ENCODE data around the gene NAV1.
"Not testable (repeated sequence)": the region's sequence is repeated elsewhere in the genome, so short reads cannot be mapped to it uniquely, and the experiment has no call there.

Gene NAV1

GRCh38 chr1:201566529-201566823 lies 27.5 kb downstream of the NAV1 start:
- DNase-seq (ENCODE audit: low read depth): no peak

DNA sequence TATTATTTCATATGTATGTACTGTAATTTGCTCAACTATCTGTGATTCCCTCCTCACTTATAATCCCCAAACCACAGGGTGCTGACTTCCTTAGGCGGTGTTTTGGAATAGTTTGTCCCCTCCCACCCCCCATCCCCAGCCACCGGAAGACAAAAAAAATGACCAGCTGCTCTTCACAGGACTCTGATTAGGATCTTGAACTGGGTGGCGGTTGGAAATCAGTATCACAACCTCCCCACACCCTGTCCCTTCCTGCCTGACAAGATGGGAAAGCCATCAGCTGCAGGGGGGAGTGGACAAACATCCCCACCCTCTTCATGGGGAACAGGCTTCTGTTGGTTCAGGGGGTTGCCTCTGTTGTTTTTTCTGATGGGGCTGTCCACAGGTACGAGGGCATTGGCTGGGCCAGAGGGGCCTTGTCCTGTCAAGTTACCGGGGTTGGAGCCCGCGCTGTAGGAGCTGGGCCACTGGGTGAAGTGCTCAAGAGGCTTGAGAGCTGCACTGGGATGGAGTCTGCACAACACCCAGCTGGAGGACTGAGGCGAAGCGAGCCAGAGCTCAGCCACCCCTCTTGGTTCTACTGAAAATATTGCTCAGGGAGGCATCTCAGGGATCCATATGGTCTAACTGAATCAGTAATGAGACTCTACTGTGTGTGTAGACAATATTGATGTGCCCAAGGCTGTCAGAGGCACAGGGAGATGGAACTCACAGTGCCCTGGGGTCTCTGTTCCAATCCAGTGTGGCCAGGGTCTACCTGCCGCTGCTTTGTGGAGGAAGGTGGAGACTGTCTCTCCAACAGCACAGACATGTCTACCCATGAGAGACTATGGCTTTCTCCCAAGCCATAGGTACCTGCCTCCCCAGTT lies 28.2 kb downstream of the NAV1 start:
- DNase-seq (ENCODE audit: low read depth): peak; percentile 98

DNA sequence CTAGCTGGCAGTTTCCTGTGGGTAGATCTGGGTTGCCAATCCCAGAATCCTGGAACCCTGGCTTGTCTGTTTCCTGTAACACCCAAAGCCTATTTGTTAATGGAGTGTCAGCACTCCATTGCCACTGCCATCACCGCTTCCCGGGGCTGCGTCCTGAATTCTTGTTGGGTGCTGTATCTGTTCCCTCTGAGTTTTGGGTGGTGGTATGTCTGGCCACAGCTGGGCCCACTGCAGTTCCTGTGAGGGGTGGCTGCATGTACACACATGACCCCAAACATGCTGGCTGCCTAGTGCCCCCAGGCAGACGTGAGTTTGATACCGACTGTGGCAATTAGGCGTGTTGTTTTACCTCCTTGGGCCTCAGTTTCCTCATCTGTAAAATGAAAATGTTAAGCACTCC lies 29.3 kb downstream of the NAV1 start:
- DNase-seq (ENCODE audit: low read depth): no peak

- no peak for DNase-seq (ENCODE audit: low read depth)
Measured at GRCh38 chr1:201568859-201569294, 29.9 kb downstream of the NAV1 start.

GRCh38 chr1:201570181-201570885 lies 31.4 kb downstream of the NAV1 start:
- no peak for DNase-seq (ENCODE audit: low read depth)

DNA sequence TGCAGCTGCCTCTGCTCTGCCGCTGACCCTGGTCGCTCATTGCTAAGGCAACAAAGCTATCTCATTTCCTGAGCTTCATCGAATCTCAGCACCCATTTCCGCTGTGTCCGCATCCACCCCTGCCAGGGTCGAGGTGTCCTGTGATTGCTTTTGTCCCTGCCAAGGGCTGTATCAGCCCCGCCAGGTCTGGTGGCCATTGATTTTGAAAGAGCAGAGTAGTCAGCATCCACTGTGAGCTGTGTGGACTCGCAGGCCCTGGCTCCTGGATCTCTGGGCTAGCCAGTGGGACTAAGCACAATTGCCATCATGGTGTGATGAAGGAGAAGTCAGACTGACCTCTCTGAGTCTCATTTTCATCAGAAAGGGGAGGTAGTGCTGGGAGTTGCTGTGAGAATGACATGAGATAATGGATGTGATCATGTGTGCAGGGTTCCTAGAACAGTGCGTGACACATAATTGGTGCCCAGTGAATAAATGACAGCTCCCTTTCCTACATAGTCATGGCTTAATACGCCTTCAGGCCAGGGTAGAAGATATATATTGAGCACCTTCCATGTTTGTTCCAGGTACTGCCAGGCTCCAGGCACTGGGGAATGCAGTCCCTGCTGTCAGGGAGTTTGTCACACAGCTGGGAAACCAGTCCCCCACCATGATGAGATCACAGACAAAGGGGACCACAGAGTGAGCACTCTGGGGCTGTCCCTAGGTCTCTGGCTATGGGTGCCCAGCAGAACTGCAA lies 32.1 kb downstream of the NAV1 start:
- DNase-seq (ENCODE audit: low read depth): no peak

GRCh38 chr1:201573030-201573429 lies 34.1 kb downstream of the NAV1 start:
- DNase-seq (ENCODE audit: low read depth): no peak

DNA sequence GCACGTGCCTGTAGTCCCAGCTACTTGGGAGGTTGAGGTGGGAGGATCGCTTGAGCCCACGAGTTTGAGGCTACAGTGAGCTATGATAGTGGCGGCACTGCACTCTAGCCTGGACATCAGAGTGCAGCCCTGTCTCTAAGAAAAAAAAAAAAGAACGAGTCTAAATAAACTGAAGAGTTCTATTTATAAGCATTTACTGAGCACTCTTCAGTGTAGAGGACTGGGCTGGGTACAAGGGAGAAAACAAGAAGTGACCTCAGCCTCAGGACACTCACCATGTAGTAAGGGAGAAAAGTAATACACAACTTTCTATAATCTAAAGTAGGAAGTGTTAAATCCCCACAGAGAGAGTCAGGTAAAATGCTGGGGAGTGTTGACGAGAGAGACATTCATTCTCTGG lies 35.0 kb downstream of the NAV1 start:
- no peak for DNase-seq (ENCODE audit: low read depth)

DNA sequence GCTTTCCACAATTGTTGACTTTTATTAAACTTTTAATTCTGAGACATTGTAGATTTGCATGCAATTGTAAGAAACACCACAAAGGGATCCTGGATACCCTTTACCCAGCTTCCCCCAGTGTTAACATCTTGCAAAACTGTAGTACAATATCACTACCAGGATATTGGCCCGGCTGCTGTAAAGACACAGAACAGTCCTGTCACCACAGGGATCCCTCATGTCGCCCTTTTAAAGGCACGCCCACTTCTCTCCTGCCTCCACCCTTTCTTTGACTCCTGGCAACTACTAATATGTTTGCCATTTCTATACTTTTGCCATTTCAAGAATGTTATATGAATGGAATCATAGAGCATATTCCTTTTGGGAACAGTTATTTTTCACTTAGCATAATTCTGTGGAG lies 37.0 kb downstream of the NAV1 start:
- DNase-seq (ENCODE audit: low read depth): no peak

DNA sequence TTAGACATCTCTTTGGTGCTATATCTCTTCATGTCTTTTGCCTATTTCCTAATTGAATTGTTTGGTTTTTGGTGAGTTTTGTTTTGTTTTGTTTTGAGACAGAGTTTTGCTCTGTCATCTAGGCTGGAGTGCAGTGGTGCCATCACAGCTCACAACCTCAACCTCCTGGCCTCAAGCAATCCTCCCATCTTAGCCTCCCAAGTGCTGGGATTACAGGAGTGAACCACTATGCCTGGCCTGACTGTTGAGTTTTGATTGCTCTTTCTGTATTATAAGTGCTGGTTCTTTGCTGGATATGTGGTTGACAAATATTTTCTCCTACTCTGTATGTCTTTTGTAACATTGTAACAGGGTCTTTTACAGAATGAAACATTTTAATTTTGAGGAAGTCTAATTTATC lies 38.0 kb downstream of the NAV1 start:
- DNase-seq (ENCODE audit: low read depth): no peak

DNA sequence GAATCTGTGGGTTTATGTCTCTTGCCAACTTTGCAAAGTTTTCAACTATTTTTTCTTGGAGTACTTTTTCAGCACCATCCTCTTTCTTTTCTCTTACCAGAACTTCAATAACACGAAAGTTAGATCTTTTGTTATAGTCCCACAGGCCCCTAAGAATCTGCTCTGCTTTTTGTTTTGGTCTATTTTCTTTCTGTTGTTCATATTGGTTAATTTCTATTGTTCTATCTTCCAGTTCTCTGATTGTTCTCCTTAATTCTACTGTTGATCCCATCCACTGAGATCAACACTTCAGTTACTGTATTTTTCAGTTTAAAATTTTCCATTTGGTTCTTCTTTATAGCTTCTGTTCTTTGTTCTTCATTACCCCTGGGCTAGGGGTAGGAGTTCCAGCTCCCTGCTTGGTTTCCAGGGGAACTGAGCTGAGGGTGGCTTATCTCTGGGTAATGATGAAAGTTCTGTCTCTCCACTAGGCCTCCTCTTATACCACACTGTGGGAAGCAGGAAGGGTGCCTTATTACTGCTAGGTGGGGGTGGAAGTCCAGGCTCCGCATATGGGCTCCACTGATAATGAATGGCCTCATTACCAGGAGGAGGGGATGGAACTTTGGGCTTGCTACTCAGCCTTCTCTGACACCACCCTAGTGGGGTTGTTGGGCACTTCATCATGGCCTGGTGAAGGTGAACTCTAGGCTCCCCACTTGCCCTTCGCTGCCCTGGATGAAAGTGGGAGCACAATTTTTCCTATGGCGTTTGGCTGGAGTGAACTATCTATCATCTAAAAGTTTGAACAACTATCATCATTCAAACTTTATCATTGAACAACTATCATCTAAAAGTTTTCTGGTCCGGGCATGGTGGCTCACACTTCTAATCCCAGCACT lies 39.3 kb downstream of the NAV1 start:
- DNase-seq (ENCODE audit: low read depth): peak; percentile 94

- not testable (repeated sequence) for DNase-seq (ENCODE audit: low read depth)
Measured at GRCh38 chr1:201581371-201581770, 42.4 kb downstream of the NAV1 start.

DNA sequence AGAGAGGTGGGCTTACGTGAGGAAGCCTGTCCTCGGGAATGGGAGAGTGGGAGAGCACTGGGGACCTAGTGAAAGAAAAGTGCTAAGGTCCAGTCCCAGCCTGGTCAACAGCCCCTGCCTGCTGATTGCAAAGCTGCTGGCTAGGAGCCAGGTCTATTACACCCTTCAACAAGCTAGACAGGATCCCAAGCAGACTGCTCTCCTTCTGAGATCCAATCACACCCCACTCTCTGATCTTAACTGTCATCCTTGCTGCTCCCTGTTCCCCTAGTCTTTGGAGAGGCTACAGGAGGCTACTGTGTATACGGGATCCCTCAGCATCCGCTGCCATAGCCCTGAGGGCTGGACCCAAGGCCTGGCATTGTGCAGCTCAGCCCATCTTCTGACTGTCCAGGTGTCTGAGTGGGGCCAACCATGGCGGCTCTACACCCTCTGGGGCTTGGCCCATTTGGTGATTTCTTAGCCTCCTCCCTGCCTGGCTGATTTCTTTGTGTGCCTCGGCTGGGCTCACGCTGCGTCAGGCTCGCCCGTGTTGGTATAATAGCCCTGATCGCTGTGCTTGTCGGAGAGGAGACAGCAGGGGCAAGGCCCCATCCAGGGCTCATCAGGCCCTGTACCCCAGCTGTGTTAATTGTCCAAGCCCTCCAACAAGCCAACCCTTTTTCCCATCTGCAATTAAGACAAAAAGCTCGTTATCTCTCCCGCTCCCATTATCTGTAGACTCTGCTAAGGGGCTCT lies 43.9 kb downstream of the NAV1 start:
- DNase-seq (ENCODE audit: low read depth): no peak

- DNase-seq (ENCODE audit: low read depth): no peak
Measured at GRCh38 chr1:201583663-201584062, 44.7 kb downstream of the NAV1 start.

GRCh38 chr1:201584471-201585092 lies 45.7 kb downstream of the NAV1 start:
- no peak for DNase-seq (ENCODE audit: low read depth)

- DNase-seq (ENCODE audit: low read depth): no peak
Measured at GRCh38 chr1:201585093-201585483, 46.2 kb downstream of the NAV1 start.

DNA sequence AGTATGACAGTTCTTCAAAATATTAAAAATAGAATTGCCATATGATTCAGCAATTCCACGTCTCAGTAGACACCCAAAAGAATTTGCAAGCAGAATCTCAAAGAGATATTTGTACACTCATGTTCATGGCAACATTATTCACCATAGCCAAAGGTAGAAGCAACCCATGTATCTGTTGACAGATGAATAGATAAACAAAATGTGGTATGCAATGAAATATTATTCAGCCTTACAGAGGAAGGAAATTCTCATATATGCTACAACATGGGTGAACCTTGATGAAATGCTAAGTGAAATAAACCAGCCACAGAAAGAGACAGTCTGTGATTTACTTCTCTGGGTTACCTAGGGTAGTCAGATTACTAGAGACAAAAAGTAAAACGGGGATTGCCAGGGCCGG lies 47.0 kb downstream of the NAV1 start:
- no peak for DNase-seq (ENCODE audit: low read depth)

DNA sequence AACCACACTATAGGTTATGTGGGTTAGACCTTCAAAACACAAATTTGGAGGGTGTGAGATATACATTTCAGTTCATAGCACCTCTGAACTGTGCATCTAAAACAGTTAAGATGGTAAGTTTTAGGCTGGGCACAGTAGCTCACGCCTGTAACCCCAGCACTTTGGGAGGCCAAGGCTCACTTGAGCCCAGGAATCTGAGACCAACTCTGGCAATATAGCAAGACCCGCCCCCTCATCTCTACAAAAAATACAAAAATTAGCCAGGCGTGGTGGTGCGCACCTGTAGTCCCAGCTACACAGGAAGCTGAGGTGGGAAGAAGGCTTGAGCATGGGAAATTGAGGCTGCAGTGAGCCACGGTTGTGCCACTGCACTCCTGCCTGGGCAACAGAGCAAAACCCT lies 47.9 kb downstream of the NAV1 start:
- DNase-seq (ENCODE audit: low read depth): no peak

DNA sequence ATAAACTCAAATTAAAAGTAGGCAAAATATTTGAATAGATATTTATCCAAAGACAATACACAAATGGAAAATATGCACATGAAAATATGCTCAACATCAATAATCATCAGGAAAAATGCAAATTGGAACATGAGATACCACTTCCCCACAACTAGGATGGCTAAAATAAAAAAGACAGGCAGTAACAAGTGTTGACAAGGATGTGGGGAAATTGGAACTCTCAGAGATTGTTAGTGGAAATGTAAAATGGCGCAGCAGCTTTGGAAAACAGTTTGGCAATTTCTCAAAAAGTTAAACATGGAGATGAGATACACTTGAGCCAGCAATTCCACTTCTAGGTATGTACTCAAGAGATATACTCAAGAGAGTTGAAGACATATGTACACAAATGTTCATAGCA lies 48.8 kb downstream of the NAV1 start:
- DNase-seq (ENCODE audit: low read depth): no peak
